HepG2 (cell line): ENCODE data around the gene LSM10. TPM values are rescaled to one million over a fixed set of nuclear protein-coding genes. Genes with fewer than 3 reads are reported as not detected.

ENCODE experiments used
- BHLHE40 ChIP-seq: IDR thresholded peaks from 2 replicates; pipeline ENCODE4 v1.6.1; 2011; ENCODE audit warnings: low read length, improper control_type of control experiment
- CREB1 ChIP-seq, 2 experiments: fragments of 450-650 bp in 1 of 2; IDR thresholded peaks; 2 replicates each; pipeline ENCODE4 v1.6.1; 2016 to 2017; ENCODE audit warnings: control low read depth in 1 of 2, mild to moderate bottlenecking in 1 of 2, missing compliant biosample characterization in 1 of 2, missing genetic modification characterization in 1 of 2
- CREM ChIP-seq, 2 experiments: sonication (generic) in 1 of 2; formaldehyde crosslinking in 1 of 2; IDR thresholded peaks; 2 replicates each; pipeline versions ENCODE4 v1.4.0 to v1.6.1; 2016 to 2020; ENCODE audit warnings: antibody characterized with exemption in 1 of 2, mild to moderate bottlenecking in 1 of 2, missing genetic modification reagents in 1 of 2
- CTCF ChIP-seq: sonication (generic); formaldehyde crosslinking; IDR thresholded peaks from 2 replicates; pipeline ENCODE4 v1.5.0; 2020; ENCODE audit warnings: mild to moderate bottlenecking, missing genetic modification reagents, moderate library complexity
- EHMT2 ChIP-seq: fragments of 200-600 bp; sonication (generic); IDR thresholded peaks from 2 replicates; pipeline ENCODE4 v1.7.0; 2017; ENCODE audit warnings: antibody characterized with exemption, low read depth, low read length, borderline replicate concordance
- FOXC1 ChIP-seq: sonication (generic); formaldehyde crosslinking; IDR thresholded peaks from 2 replicates; pipeline ENCODE4 v1.8.0; 2022; ENCODE audit warnings: mild to moderate bottlenecking, missing genetic modification reagents, borderline replicate concordance
- FOXP4 ChIP-seq: sonication (generic); formaldehyde crosslinking; IDR thresholded peaks from 2 replicates; pipeline ENCODE4 v1.4.0; 2020; ENCODE audit warnings: missing genetic modification reagents
- HIVEP1 ChIP-seq: sonication (generic); formaldehyde crosslinking; IDR thresholded peaks from 2 replicates; pipeline ENCODE4 v1.4.0; 2020; ENCODE audit warnings: mild to moderate bottlenecking, missing genetic modification reagents
- HNF1A ChIP-seq, 2 experiments: sonication (generic) in 1 of 2; formaldehyde crosslinking in 1 of 2; IDR thresholded peaks; 2 replicates each; pipeline versions ENCODE4 v1.4.0 to v1.6.1; 2016 to 2020; ENCODE audit warnings: borderline replicate concordance in 1 of 2, low read depth in 1 of 2, mild to moderate bottlenecking in 1 of 2, missing genetic modification reagents in 1 of 2
- MED1 ChIP-seq: sonication (generic); formaldehyde crosslinking; IDR thresholded peaks from 2 replicates; pipeline ENCODE4 v1.4.0; 2020; ENCODE audit warnings: missing genetic modification reagents
- MYC ChIP-seq: sonication (generic); formaldehyde crosslinking; IDR thresholded peaks from 2 replicates; pipeline ENCODE4 v1.9.0; 2021; ENCODE audit warnings: missing genetic modification reagents, borderline replicate concordance
- ZBTB26 ChIP-seq: IDR thresholded peaks from 2 replicates; pipeline ENCODE4 v1.6.1; 2016; ENCODE audit warnings: missing compliant biosample characterization, missing genetic modification reagents, borderline replicate concordance
- ZNF33A ChIP-seq: sonication (generic); formaldehyde crosslinking; IDR thresholded peaks from 2 replicates; pipeline ENCODE4 v1.5.1; 2020; ENCODE audit warnings: missing genetic modification reagents, mild to moderate bottlenecking, moderate library complexity, borderline replicate concordance
- ZNF800 ChIP-seq: sonication (generic); formaldehyde crosslinking; IDR thresholded peaks from 2 replicates; pipeline ENCODE4 v1.4.0; 2020; ENCODE audit warnings: missing genetic modification reagents
- polyA plus RNA-seq, 8 experiments: library from polyadenylated mRNA; depleted of rRNA in 3 of 8; stranded (reverse) in 7 of 8; unstranded in 1 of 8; fragments of >200 nt; fragmentation: Illumina TruSeq in 4 of 8; extraction: Trizol in 4 of 8; gene quantifications; 2 replicates each; pipeline versions ENCODE4 v1.2.1 to v1.2.3, GENCODE V29; 2011 to 2016; ENCODE audit warnings: low read depth in 4 of 8, missing spikeins in 1 of 8, mixed read lengths in 1 of 8; ENCODE audit not compliant: insufficient read depth in 1 of 8
- total RNA-seq, 5 experiments: library from RNA; depleted of rRNA; stranded (reverse); fragments of >200 nt; fragmentation: Illumina TruSeq; extraction: Trizol; gene quantifications; 2 replicates each; pipeline ENCODE4 v1.2.3, GENCODE V29; 2016; ENCODE audit warnings: low read depth in 1 of 5

LSM10 gene
- total and polyA plus RNA-seq, 2 of the 13 experiments (the other 11 are each of a cell fraction or from before 2014, with no cell fraction given) = 14.0 to 52.0 TPM

- TF ChIP-seq CTCF (CRISPR knock-in tag) = peak; percentile 32; the same call in 1 of the 2 replicates
- TF ChIP-seq EHMT2 = no peak
- TF ChIP-seq ZNF800 (CRISPR knock-in tag) = 0 out of 2 replicates have a peak, but pooled peaks have one; percentile 15
- TF ChIP-seq CREB1 (IDR thresholded peaks at IDR 0.05) = no peak
- TF ChIP-seq CREB1 (CRISPR knock-in tag; IDR thresholded peaks at IDR 0.05) = peak; percentile 87
- peak; percentile 39; the same call in 1 of the 2 replicates for TF ChIP-seq FOXP4 (CRISPR knock-in tag)
- TF ChIP-seq MED1 = peak; percentile 73
- TF ChIP-seq CREM (IDR thresholded peaks at IDR 0.05) = peak; percentile 51; the same call in 1 of the 2 replicates
- no peak for TF ChIP-seq CREM (CRISPR knock-in tag; IDR thresholded peaks at IDR 0.05)
- no peak for TF ChIP-seq BHLHE40
- peak; percentile 41; the same call in 1 of the 2 replicates for TF ChIP-seq MYC (CRISPR knock-in tag)
- no peak for TF ChIP-seq ZNF33A
- TF ChIP-seq HNF1A (IDR thresholded peaks at IDR 0.05; ENCODE audit: low read depth) = no peak
- TF ChIP-seq HNF1A (CRISPR knock-in tag; IDR thresholded peaks at IDR 0.05; ENCODE audit: borderline replicate concordance) = peak; percentile 20; the same call in 1 of the 2 replicates
- peak; percentile 70 for TF ChIP-seq FOXC1
- no peak for TF ChIP-seq HIVEP1 (CRISPR knock-in tag)
- no peak for TF ChIP-seq ZBTB26 (CRISPR knock-in tag)
Observed at GRCh38 chr1:36384542-36385409, 12.9 kb downstream of the LSM10 start (continued).
